ENCODE data around the gene UBE2J1.

- TF ChIP-seq POLR2A (IDR thresholded peaks at IDR 0.05; ENCODE audit: low read length) = no peak
- no peak for TF ChIP-seq GATA1 (IDR thresholded peaks at IDR 0.05; ENCODE audit: low read depth, low read length)
Measured at GRCh38 chr6:89291256-89291819, 61.2 kb downstream of the UBE2J1 start.
